Neutrophil (primary cell): ENCODE measurements around the gene USP5.
A peak's percentile ranks its signal among the peaks of the same experiment; 100 is the strongest.
"Not testable (repeated sequence)": the region's sequence is repeated elsewhere in the genome, so short reads cannot be mapped to it uniquely, and the experiment has no call there.

Experiments
- H3K27ac ChIP-seq: fragments of 200-600 bp; sonication (generic); 2 replicates; pipeline ENCODE4 v1.5.1; 2016; ENCODE audit warnings: mild to moderate bottlenecking, moderate library complexity
- H3K27me3 ChIP-seq: fragments of 200-600 bp; sonication (generic); 2 replicates; pipeline ENCODE4 v1.6.0; 2016; ENCODE audit warnings: mild to moderate bottlenecking
- H3K36me3 ChIP-seq: fragments of 200-600 bp; sonication (generic); 2 replicates; pipeline ENCODE4 v1.5.1; 2017
- H3K4me1 ChIP-seq, 2 experiments: fragments of 200-600 bp in 1 of 2; sonication (generic) in 1 of 2; 1 replicate in 1 of 2; 2 replicates in 1 of 2; pipeline versions ENCODE4 v1.5.1 to v1.6.1; 2013 to 2016; ENCODE audit warnings: low read depth in 1 of 2, low read length in 1 of 2, mild to moderate bottlenecking in 1 of 2, moderate library complexity in 1 of 2; ENCODE audit not compliant: control insufficient read depth in 1 of 2, insufficient read depth in 1 of 2
- H3K4me3 ChIP-seq, 2 experiments: fragments of 200-600 bp in 1 of 2; sonication (generic) in 1 of 2; 1 replicate in 1 of 2; 2 replicates in 1 of 2; pipeline ENCODE4 v1.5.1; 2013 to 2016; ENCODE audit warnings: low read depth in 1 of 2, low read length in 1 of 2, mild to moderate bottlenecking in 1 of 2, moderate library complexity in 1 of 2
- H3K9me3 ChIP-seq: fragments of 200-600 bp; sonication (generic); 2 replicates; pipeline ENCODE4 v1.5.1; 2016
- CTCF ChIP-seq: fragments of 200-600 bp; sonication (generic); IDR thresholded peaks from 2 replicates; pipeline ENCODE4 v1.5.1; 2016; ENCODE audit warnings: antibody characterized with exemption

USP5 gene

GRCh38 chr12:6873094-6874014, 21.4 kb downstream of the USP5 start, which contains the start of gene SPSB2:
Gene SPSB2, minus strand, starts transcription at chr12:6873303. Its CDS starts 402 bp downstream, at chr12:6872901.
- Histone ChIP-seq H3K4me1 (peaks cover 53 to 64% of the 10 kb centered on the region in 2 experiments), H3K27me3 (no peaks in the 10 kb centered on the region), H3K9me3 (no peaks in the 10 kb centered on the region), H3K4me3 (peak within 1 kb of the TSS; percentile 82 to 95), H3K27ac (peak within 1 kb of the TSS; percentile 86), H3K36me3 (peaks cover 21% of the 10 kb centered on the region)
- peak; percentile 58 for TF ChIP-seq CTCF

GRCh38 chr12:6874015-6874368, 22.0 kb downstream of the USP5 start:
- H3K9me3 ChIP-seq, H3K27me3 ChIP-seq: not testable (repeated sequence)
- H3K4me1 ChIP-seq, result peaks cover 46 to 58% of the 10 kb centered on the region in 2 experiments
- H3K4me3 ChIP-seq, result peak overlapping the region; percentile 82 to 95
- peak overlapping the region; percentile 86 for H3K27ac ChIP-seq
- H3K36me3 ChIP-seq, result peaks cover 21% of the 10 kb centered on the region

DNA sequence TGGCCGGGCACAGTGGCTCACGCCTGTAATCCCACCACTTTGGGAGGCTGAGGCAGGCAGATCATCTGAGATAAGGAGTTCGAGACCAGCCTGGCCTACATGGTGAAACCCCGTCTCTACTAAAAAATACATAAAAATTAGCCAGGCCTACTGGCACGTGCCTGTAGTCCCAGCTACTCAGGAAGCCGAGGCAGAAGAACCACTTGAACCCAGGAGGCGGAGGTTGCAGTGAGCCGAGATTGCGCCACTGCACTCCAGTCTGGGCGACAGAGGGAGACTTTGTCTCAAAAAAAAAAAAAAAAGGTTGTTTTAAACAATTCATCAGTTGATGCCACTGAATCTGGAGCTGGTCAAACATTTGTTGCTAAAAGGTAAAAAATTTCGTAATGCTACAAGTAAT, 27.9 kb downstream of the USP5 start:
- not testable (repeated sequence) for H3K27me3 ChIP-seq, H3K9me3 ChIP-seq, H3K4me3 ChIP-seq
- Histone ChIP-seq H3K4me1 (peaks cover 5 to 13% of the 10 kb centered on the region in 2 experiments), H3K27ac (peak overlapping the region; percentile 29), H3K36me3 (peaks cover 22% of the 10 kb centered on the region)

DNA sequence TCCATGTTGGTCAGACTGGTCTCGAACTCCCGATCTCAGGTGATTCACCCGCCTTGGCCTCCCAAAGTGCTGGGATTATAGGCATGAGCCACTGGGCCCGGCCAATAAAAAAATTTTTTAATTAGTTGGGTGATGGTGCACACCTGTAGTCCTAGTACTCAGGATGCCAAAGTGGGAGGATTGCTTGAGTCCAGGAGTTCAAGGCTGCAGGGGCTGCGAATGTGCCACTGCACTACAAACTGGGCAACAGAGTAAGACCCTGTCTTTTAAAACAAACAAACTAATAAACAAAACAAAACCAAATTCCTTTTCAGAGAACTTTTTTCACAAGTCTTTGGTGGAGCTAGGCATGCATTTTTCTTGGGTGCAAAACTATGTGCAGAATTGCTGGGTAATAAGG, 31.3 kb downstream of the USP5 start:
- no peaks in the 10 kb centered on the region for H3K27me3 ChIP-seq
- H3K27ac ChIP-seq, result no peak overlapping the region
- peaks cover 23% of the 10 kb centered on the region for H3K36me3 ChIP-seq
- no peaks in the 10 kb centered on the region for H3K9me3 ChIP-seq
- peaks cover 19 to 30% of the 10 kb centered on the region in 2 experiments for H3K4me1 ChIP-seq
- TF ChIP-seq CTCF, result no peak
- no peak overlapping the region for H3K4me3 ChIP-seq

- H3K9me3 ChIP-seq, result no peaks in the 10 kb centered on the region
- H3K4me1 ChIP-seq, result peaks cover 19 to 30% of the 10 kb centered on the region in 2 experiments
- H3K4me3 ChIP-seq, result no peak overlapping the region
- peaks cover 23% of the 10 kb centered on the region for H3K36me3 ChIP-seq
- no peak overlapping the region for H3K27ac ChIP-seq
- no peaks in the 10 kb centered on the region for H3K27me3 ChIP-seq
- TF ChIP-seq CTCF, result no peak
These were observed 31.7 kb downstream of the USP5 start for GRCh38 chr12:6883683-6884082.

GRCh38 chr12:6884539-6884938, 32.6 kb downstream of the USP5 start:
- no peak overlapping the region for H3K4me3 ChIP-seq
- peaks cover 23% of the 10 kb centered on the region for H3K36me3 ChIP-seq

DNA sequence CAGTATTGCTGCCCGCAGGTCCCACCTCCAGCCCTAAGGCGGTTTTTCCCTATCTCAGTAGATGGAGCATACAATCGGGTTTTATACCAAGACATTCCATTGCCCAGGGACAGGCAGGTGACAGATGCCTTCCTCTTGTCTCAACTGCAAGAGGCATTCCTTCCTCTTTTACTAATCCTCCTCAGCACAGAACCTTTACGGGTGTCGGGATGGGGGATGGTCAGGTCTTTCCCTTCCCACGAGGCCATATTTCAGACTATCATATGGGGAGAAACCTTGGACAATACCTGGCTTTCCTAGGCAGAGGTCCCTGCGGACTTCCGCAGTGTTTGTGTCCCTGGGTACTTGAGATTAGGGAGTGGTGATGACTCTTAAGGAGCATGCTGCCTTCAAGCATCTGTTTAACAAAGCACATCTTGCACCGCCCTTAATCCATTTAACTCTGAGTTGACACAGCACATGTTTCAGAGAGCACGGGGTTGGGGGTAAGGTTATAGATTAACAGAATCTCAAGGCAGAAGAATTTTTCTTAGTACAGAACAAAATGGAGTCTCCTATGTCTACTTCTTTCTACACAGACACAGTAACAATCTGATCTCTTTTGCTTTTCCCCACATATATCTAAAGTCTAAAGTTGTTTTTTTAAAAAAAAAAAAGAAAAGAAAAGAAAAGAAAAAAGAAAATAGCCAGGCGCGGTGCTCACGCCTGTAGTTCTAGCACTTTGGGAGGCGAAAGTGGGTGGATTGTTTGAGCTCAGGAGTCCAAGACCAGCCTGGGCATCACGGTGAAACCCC, 34.5 kb downstream of the USP5 start:
- not testable (repeated sequence) for H3K27me3 ChIP-seq, H3K9me3 ChIP-seq, H3K4me3 ChIP-seq
- Histone ChIP-seq H3K27ac (peak overlapping the region; percentile 20), H3K36me3 (peaks cover 23% of the 10 kb centered on the region), H3K4me1 (peaks cover 32 to 38% of the 10 kb centered on the region in 2 experiments)

More at GRCh38 chr12:6884539-6884938, 32.6 kb downstream of the USP5 start:
- Histone ChIP-seq H3K27ac (no peak overlapping the region), H3K27me3 (no peaks in the 10 kb centered on the region), H3K4me1 (peaks cover 18 to 29% of the 10 kb centered on the region in 2 experiments), H3K9me3 (no peaks in the 10 kb centered on the region)
- no peak for TF ChIP-seq CTCF
